MM.1S (cell line): ENCODE results near the gene SPAG16.

Experiments
- DNase-seq: peaks from one replicate; pipeline ENCODE4 v3.0.0-alpha.2; 2015
- H2AFZ ChIP-seq: fragments of 300-600 bp; sonication (generic); 2 replicates; pipeline ENCODE4 v1.6.0; 2016; ENCODE audit warnings: antibody characterized with exemption, low read length
- H3F3A ChIP-seq: fragments of 300-600 bp; sonication (generic); 2 replicates; pipeline ENCODE4 v1.6.1; 2016; ENCODE audit warnings: mild to moderate bottlenecking, antibody characterized with exemption, low read length, moderate library complexity, mixed read lengths; ENCODE audit not compliant: insufficient read depth
- H3K27ac ChIP-seq: fragments of 300-600 bp; sonication (generic); 2 replicates; pipeline ENCODE4 v1.5.1; 2016; ENCODE audit warnings: mild to moderate bottlenecking, low read length
- H3K27me3 ChIP-seq: fragments of 300-600 bp; sonication (generic); replicated peaks from 2 replicates; pipeline ENCODE4 v1.6.0; 2016; ENCODE audit warnings: low read length; ENCODE audit not compliant: insufficient read depth
- H3K36me3 ChIP-seq: fragments of 300-600 bp; sonication (generic); replicated peaks from 2 replicates; pipeline ENCODE4 v1.6.1; 2016; ENCODE audit warnings: mild to moderate bottlenecking, low read length, mixed read lengths; ENCODE audit not compliant: insufficient read depth
- H3K4me1 ChIP-seq: fragments of 300-600 bp; sonication (generic); 2 replicates; pipeline ENCODE4 v1.6.1; 2016; ENCODE audit warnings: low read length, mixed read lengths
- H3K4me2 ChIP-seq: fragments of 300-600 bp; sonication (generic); 2 replicates; pipeline ENCODE4 v1.6.0; 2016; ENCODE audit warnings: low read depth, low read length
- H3K4me3 ChIP-seq: fragments of 300-600 bp; sonication (generic); 2 replicates; pipeline ENCODE4 v1.5.1; 2016; ENCODE audit warnings: low read length, mixed read lengths
- H3K79me2 ChIP-seq: fragments of 300-600 bp; sonication (generic); 2 replicates; pipeline ENCODE4 v1.6.1; 2016; ENCODE audit warnings: mixed run types, low read length, mixed read lengths
- H3K9ac ChIP-seq: fragments of 300-600 bp; sonication (generic); 2 replicates; pipeline ENCODE4 v1.6.1; 2016; ENCODE audit warnings: low read length, mixed read lengths
- H3K9me2 ChIP-seq: fragments of 300-600 bp; sonication (generic); replicated peaks from 2 replicates; pipeline ENCODE4 v1.6.1; 2016; ENCODE audit warnings: mild to moderate bottlenecking, low read length, mixed read lengths; ENCODE audit not compliant: insufficient read depth
- H3K9me3 ChIP-seq: fragments of 300-600 bp; sonication (generic); replicated peaks from 2 replicates; pipeline ENCODE4 v1.6.1; 2016; ENCODE audit warnings: mild to moderate bottlenecking, low read length, mixed read lengths; ENCODE audit not compliant: insufficient read depth
- H4K20me1 ChIP-seq: fragments of 300-600 bp; sonication (generic); 2 replicates; pipeline ENCODE4 v1.6.1; 2016; ENCODE audit warnings: mild to moderate bottlenecking, low read length, moderate library complexity, mixed read lengths; ENCODE audit not compliant: insufficient read depth
- EZH2 ChIP-seq: fragments of 300-600 bp; sonication (generic); optimal IDR thresholded peaks from 2 replicates; pipeline ENCODE3; 2017; ENCODE audit warnings: low read depth, mild to moderate bottlenecking, antibody characterized with exemption, low read length, mixed read lengths
- EZH2phosphoT487 ChIP-seq: fragments of 300-600 bp; sonication (generic); IDR thresholded peaks from 2 replicates; pipeline ENCODE4 v1.6.1; 2018; ENCODE audit warnings: antibody characterized with exemption, low read length
- TF ChIP-seq, protein P1 (sequence below): fragments of 300-600 bp; sonication (generic); IDR thresholded peaks from 2 replicates; pipeline ENCODE4 v1.5.1; 2016; ENCODE audit warnings: antibody characterized with exemption, low read length, mixed read lengths

SPAG16 gene

DNA sequence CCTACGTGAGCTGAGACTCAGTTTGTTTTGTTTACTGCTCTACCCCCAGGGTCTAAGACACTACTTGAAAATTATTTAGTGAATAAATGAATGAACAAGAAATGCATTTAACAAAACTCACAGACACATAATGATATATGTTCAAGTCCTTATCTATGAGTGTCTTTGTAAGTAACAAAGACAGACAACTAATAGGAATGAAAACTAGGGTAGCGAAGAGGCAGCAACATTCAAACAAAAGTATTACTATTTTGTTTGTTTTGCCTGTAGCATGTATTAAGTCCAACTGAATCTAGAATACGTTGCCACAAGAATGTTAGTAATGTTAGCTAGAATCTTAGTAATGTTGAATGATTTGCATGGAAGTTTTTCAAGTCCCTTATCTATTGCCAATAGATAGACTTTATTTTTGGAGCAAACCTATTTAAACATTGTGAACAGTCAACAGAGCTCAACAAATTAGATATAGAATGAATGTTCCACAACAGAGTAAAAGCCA is 981.8 kb downstream of the SPAG16 start:
- no peak overlapping the region for H3K9ac ChIP-seq
- H3K9me3 ChIP-seq, result no peaks in the 10 kb centered on the region
- TF ChIP-seq, protein P1, sequence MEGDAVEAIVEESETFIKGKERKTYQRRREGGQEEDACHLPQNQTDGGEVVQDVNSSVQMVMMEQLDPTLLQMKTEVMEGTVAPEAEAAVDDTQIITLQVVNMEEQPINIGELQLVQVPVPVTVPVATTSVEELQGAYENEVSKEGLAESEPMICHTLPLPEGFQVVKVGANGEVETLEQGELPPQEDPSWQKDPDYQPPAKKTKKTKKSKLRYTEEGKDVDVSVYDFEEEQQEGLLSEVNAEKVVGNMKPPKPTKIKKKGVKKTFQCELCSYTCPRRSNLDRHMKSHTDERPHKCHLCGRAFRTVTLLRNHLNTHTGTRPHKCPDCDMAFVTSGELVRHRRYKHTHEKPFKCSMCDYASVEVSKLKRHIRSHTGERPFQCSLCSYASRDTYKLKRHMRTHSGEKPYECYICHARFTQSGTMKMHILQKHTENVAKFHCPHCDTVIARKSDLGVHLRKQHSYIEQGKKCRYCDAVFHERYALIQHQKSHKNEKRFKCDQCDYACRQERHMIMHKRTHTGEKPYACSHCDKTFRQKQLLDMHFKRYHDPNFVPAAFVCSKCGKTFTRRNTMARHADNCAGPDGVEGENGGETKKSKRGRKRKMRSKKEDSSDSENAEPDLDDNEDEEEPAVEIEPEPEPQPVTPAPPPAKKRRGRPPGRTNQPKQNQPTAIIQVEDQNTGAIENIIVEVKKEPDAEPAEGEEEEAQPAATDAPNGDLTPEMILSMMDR, result no peak
- H2AFZ ChIP-seq, result no peak overlapping the region
- no peaks in the 10 kb centered on the region for H3K4me1 ChIP-seq
- no peak for DNase-seq
- H3K27me3 ChIP-seq, result no peaks in the 10 kb centered on the region
- H4K20me1 ChIP-seq, result no peaks in the 10 kb centered on the region
- H3K27ac ChIP-seq, result no peak overlapping the region
- H3F3A ChIP-seq, result no peaks in the 10 kb centered on the region
- H3K79me2 ChIP-seq, result no peaks in the 10 kb centered on the region
- no peaks in the 10 kb centered on the region for H3K9me2 ChIP-seq
- no peak overlapping the region for H3K4me2 ChIP-seq
- no peak overlapping the region for H3K4me3 ChIP-seq
- H3K36me3 ChIP-seq, result no peaks in the 10 kb centered on the region

DNA sequence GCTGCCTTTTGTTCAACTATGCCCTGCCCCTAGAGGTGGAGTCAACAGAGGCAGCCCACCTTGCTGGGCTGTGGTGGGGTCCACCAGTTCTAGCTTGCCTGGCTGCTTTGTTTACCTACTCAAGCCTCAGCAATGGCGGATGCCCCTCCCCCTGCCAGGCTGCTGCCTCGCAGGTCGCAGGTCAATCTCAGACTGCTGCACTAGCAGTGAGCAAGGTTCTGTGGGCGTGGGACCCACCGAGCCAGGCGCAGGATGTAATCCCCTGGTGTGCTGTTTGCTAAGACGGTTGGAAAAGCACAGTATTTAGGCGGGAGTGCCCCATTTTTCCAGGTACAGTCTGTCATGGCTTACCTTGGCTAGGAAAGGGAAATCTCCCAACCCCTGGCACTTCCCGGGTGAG is 993.6 kb downstream of the SPAG16 start:
- Histone ChIP-seq H3K9ac (no peak overlapping the region), H3K79me2 (no peaks in the 10 kb centered on the region), H3K9me2 (no peaks in the 10 kb centered on the region), H2AFZ (no peak overlapping the region), H3K9me3 (no peaks in the 10 kb centered on the region), H3K27ac (no peak overlapping the region), H3K4me3 (no peak overlapping the region), H3K4me1 (no peaks in the 10 kb centered on the region), H3F3A (no peaks in the 10 kb centered on the region), H3K27me3 (no peaks in the 10 kb centered on the region), H4K20me1 (no peaks in the 10 kb centered on the region), H3K36me3 (no peaks in the 10 kb centered on the region), H3K4me2 (no peak overlapping the region)
- TF ChIP-seq EZH2phosphoT487 (no peak), EZH2 (no peak)
- TF ChIP-seq, protein P1, result no peak
- no peak for DNase-seq

DNA sequence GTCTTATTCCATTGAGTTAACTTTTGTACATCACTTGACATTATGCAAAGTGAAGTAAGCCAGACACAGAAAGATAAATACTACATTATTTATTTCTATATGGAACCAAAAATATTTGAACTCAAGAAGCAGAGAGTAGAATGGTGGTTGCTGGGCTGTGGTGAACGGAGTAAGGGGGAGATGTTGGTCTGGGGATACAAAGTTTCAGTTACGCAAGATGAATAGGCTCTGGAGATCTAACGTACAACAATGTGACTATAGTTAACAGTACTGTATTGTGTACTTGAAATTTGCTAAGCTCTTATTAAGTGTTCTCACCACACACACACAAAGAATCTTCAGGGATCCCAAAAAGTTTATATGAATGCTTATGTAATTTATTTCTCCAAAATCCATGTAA is 1001.7 kb downstream of the SPAG16 start:
- no peak for DNase-seq
- H4K20me1 ChIP-seq, result no peaks in the 10 kb centered on the region
- H3K9ac ChIP-seq, result no peak overlapping the region
- H3K9me3 ChIP-seq, result no peaks in the 10 kb centered on the region
- no peak overlapping the region for H3K27ac ChIP-seq
- no peaks in the 10 kb centered on the region for H3K9me2 ChIP-seq
- no peaks in the 10 kb centered on the region for H3K4me1 ChIP-seq
- H3K36me3 ChIP-seq, result no peaks in the 10 kb centered on the region
- H3K27me3 ChIP-seq, result no peaks in the 10 kb centered on the region
- H3K4me2 ChIP-seq, result no peak overlapping the region
- H3K79me2 ChIP-seq, result no peaks in the 10 kb centered on the region
- no peak overlapping the region for H2AFZ ChIP-seq
- TF ChIP-seq, protein P1, result no peak
- no peak for TF ChIP-seq EZH2
- no peak for TF ChIP-seq EZH2phosphoT487
- no peak overlapping the region for H3K4me3 ChIP-seq
- H3F3A ChIP-seq, result no peaks in the 10 kb centered on the region
